K562 (cell line): Measurements from ENCODE around the gene TMEFF2. TPM values are rescaled to one million over a fixed set of nuclear protein-coding genes. Genes with fewer than 3 reads are reported as not detected.

Experiments
- ATAC-seq: fragments of 200-7000 bp; cut with Tn5 transposase; 3 replicates; pipeline ENCODE4 v1.9.1; 2020; ENCODE audit warnings: moderate library complexity
- BruUV-seq: library from RNA; stranded (reverse); fragments of 400-500 nt; replicated peaks from 2 replicates; lab custom pipeline; 2021; lab: Mats Ljungman, UMichigan
- CTCF ChIA-PET: fragments of 300-600 bp; formaldehyde crosslinking; extraction: SDS; loops from one replicate; lab custom pipeline; 2021; ENCODE audit warnings: low intra/inter-chr PET ratio; lab: Yijun Ruan, JAX
- POLR2A ChIA-PET: fragments of 300-600, 350-650 bp; sonication (Branson Sonifier 250); formaldehyde crosslinking; extraction: SDS; loops from one replicate; lab custom pipeline; 2021; ENCODE audit warnings: antibody characterized with exemption, inconsistent platforms; lab: Yijun Ruan, JAX
- DNase-seq, 4 experiments: peaks; one replicate each; pipeline versions ENCODE4 v3.0.0 to v3.0.0-alpha.2; 2011 to 2018; ENCODE audit warnings: low spot score in 3 of 4, mixed read lengths in 3 of 4; ENCODE audit errors: extremely low read depth in 1 of 4
- FAIRE-seq: peaks from 2 replicates; lab custom pipeline; 2011; peaks lifted over from hg19 to GRCh38; lab: Jason Lieb, UNC
- H2AFZ ChIP-seq: 2 replicates; pipeline ENCODE4 v1.6.0; 2011; ENCODE audit warnings: low read depth, low read length, control low read depth, inconsistent platforms
- H3K27ac ChIP-seq: fragments of 200-600 bp; 3 replicates; pipeline ENCODE4 v1.8.0; 2011; ENCODE audit warnings: low read depth, mild to moderate bottlenecking, control low read depth, inconsistent platforms, low read length, moderate library complexity, mixed read lengths; ENCODE audit errors: extremely low read depth
- H3K27me3 ChIP-seq, 2 experiments: fragments of 300-600 bp in 1 of 2; 2 replicates in 1 of 2; 3 replicates in 1 of 2; pipeline versions ENCODE4 v1.6.0 to v1.8.0; 2011; ENCODE audit warnings: inconsistent platforms in 2 of 2, low read length in 2 of 2, mild to moderate bottlenecking in 1 of 2, mixed read lengths in 1 of 2, moderate library complexity in 1 of 2; ENCODE audit not compliant: control insufficient read depth in 2 of 2, insufficient read depth in 2 of 2
- H3K36me3 ChIP-seq: fragments of 300-600 bp; 3 replicates; pipeline ENCODE4 v1.8.0; 2011; ENCODE audit warnings: mild to moderate bottlenecking, low read length, inconsistent platforms; ENCODE audit not compliant: control insufficient read depth, insufficient read depth
- H3K4me1 ChIP-seq, 2 experiments: fragments of 200-600 bp in 1 of 2; replicated peaks in 1 of 2; 2 replicates in 1 of 2; 3 replicates in 1 of 2; pipeline versions ENCODE4 v1.5.1 to v1.8.0; 2011; ENCODE audit warnings: inconsistent platforms in 2 of 2, low read length in 2 of 2, mild to moderate bottlenecking in 1 of 2, mixed read lengths in 1 of 2, moderate library complexity in 1 of 2; ENCODE audit not compliant: control insufficient read depth in 2 of 2, insufficient read depth in 2 of 2
- H3K4me2 ChIP-seq: 2 replicates; pipeline ENCODE4 v1.6.1; 2011; ENCODE audit warnings: low read length, control low read depth, inconsistent platforms, mixed read lengths; ENCODE audit not compliant: insufficient read depth
- H3K4me3 ChIP-seq: fragments of 200-600 bp; sonication (generic), shearing (Covaris generic); 2 replicates; pipeline ENCODE4 v1.5.1; 2016; ENCODE audit warnings: control low read depth, inconsistent platforms
- H3K79me2 ChIP-seq: fragments of 200-600 bp; 3 replicates; pipeline ENCODE4 v1.8.0; 2011; ENCODE audit warnings: low read length, inconsistent platforms; ENCODE audit not compliant: control insufficient read depth, insufficient read depth
- H3K9ac ChIP-seq, 2 experiments: 2 replicates each; pipeline versions ENCODE4 v1.6.0 to v1.6.1; 2011; ENCODE audit warnings: low read depth in 2 of 2, low read length in 2 of 2, control low read depth in 1 of 2, inconsistent platforms in 1 of 2, mild to moderate bottlenecking in 1 of 2, mixed read lengths in 1 of 2; ENCODE audit not compliant: insufficient read depth in 1 of 2
- H3K9me1 ChIP-seq: one replicate; pipeline ENCODE4 v1.6.0; 2011; ENCODE audit warnings: inconsistent platforms, mild to moderate bottlenecking, low read length, moderate library complexity; ENCODE audit not compliant: control insufficient read depth, insufficient read depth
- H3K9me3 ChIP-seq: replicated peaks from 2 replicates; pipeline ENCODE4 v1.5.1; 2011; ENCODE audit warnings: low read depth, low read length, inconsistent platforms; ENCODE audit not compliant: control insufficient read depth, insufficient read depth
- H4K20me1 ChIP-seq: replicated peaks from 2 replicates; pipeline ENCODE4 v1.6.1; 2011; ENCODE audit warnings: low read length, inconsistent platforms, mixed read lengths; ENCODE audit not compliant: control insufficient read depth, insufficient read depth
- FOXJ3 ChIP-seq: sonication (generic); formaldehyde crosslinking; IDR thresholded peaks from 2 replicates; pipeline ENCODE4 v1.4.0; 2020; ENCODE audit warnings: mild to moderate bottlenecking, missing genetic modification reagents
- FOXK2 ChIP-seq, 2 experiments: fragments of 450-650 bp; IDR thresholded peaks in 1 of 2; conservative IDR thresholded peaks in 1 of 2; 2 replicates each; pipeline ENCODE4 v1.6.1; 2016; ENCODE audit warnings: low read depth in 2 of 2, mild to moderate bottlenecking in 1 of 2
- HMGN3 ChIP-seq: IDR thresholded peaks from 2 replicates; pipeline ENCODE4 v1.6.1; 2011; ENCODE audit warnings: borderline replicate concordance, low read depth, mild to moderate bottlenecking, mixed read lengths, low read length; ENCODE audit not compliant: insufficient read length; ENCODE audit errors: extremely low read depth
- MECOM ChIP-seq: fragments of 250-450 bp; sonication (Bioruptor Pico); IDR thresholded peaks from 2 replicates; pipeline ENCODE4 v1.8.0; 2022; ENCODE audit warnings: inconsistent platforms
- PHF20 ChIP-seq: fragments of 450-650 bp; IDR thresholded peaks from 2 replicates; pipeline ENCODE4 v1.6.1; 2018; ENCODE audit not compliant: partially characterized antibody
- RCOR1 ChIP-seq, 2 experiments: IDR thresholded peaks; 2 replicates each; pipeline ENCODE4 v1.6.1; 2012; ENCODE audit warnings: low read depth in 2 of 2, low read length in 2 of 2, borderline replicate concordance in 1 of 2, improper control_type of control experiment in 1 of 2
- SMARCC2 ChIP-seq: fragments of 450-650 bp; IDR thresholded peaks from 2 replicates; pipeline ENCODE4 v1.6.1; 2017; ENCODE audit warnings: antibody characterized with exemption, moderate library complexity, mild to moderate bottlenecking, low read depth
- ZFP1 ChIP-seq: fragments of 450-650 bp; formaldehyde crosslinking; IDR thresholded peaks from 2 replicates; pipeline ENCODE4 v1.4.0; 2020; ENCODE audit warnings: mild to moderate bottlenecking, mixed read lengths
- ZFX ChIP-seq: sonication (generic); formaldehyde crosslinking; IDR thresholded peaks from 2 replicates; pipeline ENCODE4 v1.8.0; 2022; ENCODE audit warnings: mild to moderate bottlenecking, missing genetic modification reagents, moderate library complexity
- ZNF830 ChIP-seq: fragments of 250-450 bp; sonication (Bioruptor Pico); IDR thresholded peaks from 2 replicates; pipeline ENCODE4 v1.5.0; 2021; ENCODE audit warnings: mild to moderate bottlenecking
- WGBS: fragments of 100-300 bp; shearing (Covaris generic); methylation state at CpG from one replicate; pipeline ENCODE4 v1.1.6; 2016; ENCODE audit warnings: low coverage, mixed read lengths; ENCODE audit not compliant: insufficient coverage; ENCODE audit errors: missing lambda C conversion rate; 5-methylcytosine and 5-hydroxymethylcytosine counted together
- in situ Hi-C: fragments of 300-500 bp; cut with MboI; formaldehyde crosslinking; loops from 4 replicates; pipeline ENCODE4 v1.15.0; 2018; ENCODE audit warnings: inconsistent platforms, mixed read lengths
- intact Hi-C: fragments of 100-400 bp; cut with micrococcal nuclease; formaldehyde crosslinking; loops from 2 replicates; pipeline ENCODE4 v1.14.2; 2022
- polyA plus RNA-seq, 8 experiments: library from polyadenylated mRNA; depleted of rRNA in 4 of 8; stranded (reverse) in 5 of 8; unstranded in 3 of 8; fragments of >200 nt; fragmentation: Nextera tagmentation in 2 of 8; fragmentation: Illumina TruSeq in 1 of 8; extraction: Ambion mirVana in 2 of 8; extraction: Trizol in 1 of 8; gene quantifications; 2 replicates each; pipeline versions ENCODE4 v1.2.1 to v1.2.3, GENCODE V29; 2011 to 2014; ENCODE audit warnings: inconsistent platforms in 1 of 8, missing spikeins in 1 of 8
- total RNA-seq, 7 experiments: library from RNA; depleted of rRNA in 6 of 7; stranded (reverse); fragments of >200 nt in 6 of 7; fragmentation: Illumina TruSeq in 2 of 7; extraction: Trizol in 2 of 7; gene quantifications; 2 replicates each; pipeline versions ENCODE4 v1.2.1 to v1.2.3, GENCODE V29; 2011 to 2021; ENCODE audit warnings: low replicate concordance in 1 of 7

TMEFF2 gene
- total and polyA plus RNA-seq, 9 of the 15 experiments (the other 6 are each of a cell fraction or from before 2014, with no cell fraction given), result 1.4 TPM; not detected in 8

DNA sequence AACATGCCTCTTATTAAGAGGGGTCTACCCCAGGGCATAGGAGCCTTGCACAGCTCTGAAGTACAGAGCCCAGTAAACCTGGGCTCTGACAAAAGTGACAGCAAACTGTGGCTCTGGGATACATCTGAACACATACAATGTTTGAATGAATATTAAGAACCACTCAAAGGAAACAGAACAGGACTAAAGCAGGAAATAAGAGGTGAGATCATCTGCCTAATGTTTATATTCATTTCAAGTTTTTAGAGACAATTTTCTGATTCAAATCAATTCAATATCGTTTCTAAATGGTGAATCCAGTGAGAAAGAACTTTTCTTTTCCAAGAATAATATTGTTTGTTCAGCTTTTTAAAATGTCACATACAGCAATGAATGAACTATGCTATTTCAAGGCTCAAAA lies 211.1 kb downstream of the TMEFF2 start:
- FAIRE-seq (no peak), ATAC-seq (no peak), DNase-seq (no peak)
- no TSS peak for BruUV-seq
- Histone ChIP-seq H3K9me1 (no peaks in the 10 kb centered on the region), H3K27ac (no peak overlapping the region), H2AFZ (no peak overlapping the region), H4K20me1 (no peaks in the 10 kb centered on the region), H3K9ac (no peak overlapping the region)
- intact Hi-C loops, result no loop called here
- TF ChIP-seq SMARCC2, result no peak
- no peak for TF ChIP-seq MECOM (CRISPR knock-in tag)
- TF ChIP-seq ZFX (CRISPR knock-in tag), result no peak
- TF ChIP-seq FOXJ3 (CRISPR knock-in tag), result no peak
- TF ChIP-seq ZFP1 (CRISPR knock-in tag), result no peak
- TF ChIP-seq RCOR1 (IDR thresholded peaks at IDR 0.05; ENCODE audit: borderline replicate concordance in 1 of 2, low read depth in 2 of 2, low read length in 2 of 2), result no peak
- no peak for TF ChIP-seq HMGN3
- no peak for TF ChIP-seq ZNF830 (CRISPR knock-in tag)
- no peak for TF ChIP-seq PHF20
- TF ChIP-seq FOXK2 (conservative IDR thresholded peaks at IDR 0.05 in 1 of 2, IDR thresholded peaks at IDR 0.05 in 1 of 2; ENCODE audit: low read depth in 2 of 2), result no peak
- TF ChIP-seq, all 486 proteins: peak for 0
- ChIA-PET POLR2A (no interaction called here), CTCF (no interaction called here)
- Histone ChIP-seq H3K9me3 (no peaks in the 10 kb centered on the region), H3K4me1 (no peaks in the 10 kb centered on the region), H3K4me3 (no peak overlapping the region), H3K27me3 (no peaks in the 10 kb centered on the region), H3K79me2 (no peaks in the 10 kb centered on the region), H3K4me2 (no peak overlapping the region), H3K36me3 (no peaks in the 10 kb centered on the region)
- WGBS, result 23% methylated on average over 1 of the region's 1 CpG
- in situ Hi-C loops, result no loop called here
